Stimulated activated naive CD8-positive, alpha-beta T cell treated with anti-CD3 and anti-CD28 coated beads, Interleukin-15, amount 100 ng/mL, for 72 hours (primary cell): Measurements from ENCODE around the gene AQP3.

ENCODE experiments used
- ATAC-seq: fragments of 150-1000 bp; cut with Tn5 transposase; 2 replicates; pipeline ENCODE4 v1.10.0; 2021; ENCODE audit warnings: mild to moderate bottlenecking, moderate library complexity
- DNase-seq, 2 donors: peaks; one replicate each; pipeline ENCODE4 v3.0.0; 2021 to 2022
- H3K27ac Mint-ChIP-seq, 2 donors: one replicate each; pipeline ENCODE4 v1.8.0; 2022; ENCODE audit warnings: mild to moderate bottlenecking in 2 of 2, mixed read lengths in 2 of 2, moderate library complexity in 2 of 2
- H3K27me3 Mint-ChIP-seq: one replicate; pipeline ENCODE4 v1.8.0; 2022; ENCODE audit warnings: mixed read lengths
- H3K4me1 Mint-ChIP-seq: one replicate; pipeline ENCODE4 v1.8.0; 2022; ENCODE audit warnings: mild to moderate bottlenecking, mixed read lengths
- H3K4me3 Mint-ChIP-seq, 2 donors: one replicate each; pipeline ENCODE4 v1.8.0; 2022; ENCODE audit warnings: mild to moderate bottlenecking in 2 of 2, mixed read lengths in 2 of 2, moderate library complexity in 1 of 2
- H3K9me3 Mint-ChIP-seq, 2 donors: one replicate each; pipeline ENCODE4 v1.8.0; 2022; ENCODE audit warnings: mixed read lengths in 2 of 2

Gene AQP3

DNA sequence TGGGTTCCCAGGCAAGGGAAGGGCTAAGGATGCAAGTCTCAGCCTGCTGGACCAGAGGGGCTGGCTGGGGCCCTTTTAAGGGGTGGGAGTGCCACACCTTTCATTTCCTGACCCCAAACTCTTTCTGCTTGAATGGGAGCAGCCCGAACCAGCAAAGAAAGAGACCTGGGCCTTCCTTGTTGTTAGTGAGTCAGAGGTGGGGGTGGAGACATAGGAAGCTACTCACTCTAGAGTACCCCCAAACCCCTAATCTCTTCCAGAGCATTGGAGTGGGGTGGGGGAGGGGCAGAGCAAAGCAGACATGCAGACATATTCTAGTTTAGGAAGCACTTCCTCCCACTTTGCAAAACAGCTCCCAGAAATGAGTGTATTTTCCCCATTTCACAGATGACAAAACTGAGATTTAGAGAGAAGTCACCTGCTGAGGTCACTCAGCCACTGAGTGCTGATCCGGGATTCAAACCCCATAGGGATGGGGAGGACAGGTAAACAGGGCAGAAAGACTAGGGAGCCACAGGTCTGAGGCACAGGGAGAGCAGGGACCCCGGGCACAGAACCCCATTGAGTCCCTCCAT is 6.0 kb upstream of the AQP3 start:
- H3K27me3 Mint-ChIP-seq: no peaks in the 10 kb centered on the region
- DNase-seq: peak in 1 of 2 donors; percentile 22
- peak overlapping the region; percentile 64 to 75 for H3K4me3 Mint-ChIP-seq
- peak; percentile 57 for ATAC-seq
- no peaks in the 10 kb centered on the region for H3K9me3 Mint-ChIP-seq
- peaks cover 74% of the 10 kb centered on the region for H3K4me1 Mint-ChIP-seq
- H3K27ac Mint-ChIP-seq: peak overlapping the region; percentile 80 to 86

DNA sequence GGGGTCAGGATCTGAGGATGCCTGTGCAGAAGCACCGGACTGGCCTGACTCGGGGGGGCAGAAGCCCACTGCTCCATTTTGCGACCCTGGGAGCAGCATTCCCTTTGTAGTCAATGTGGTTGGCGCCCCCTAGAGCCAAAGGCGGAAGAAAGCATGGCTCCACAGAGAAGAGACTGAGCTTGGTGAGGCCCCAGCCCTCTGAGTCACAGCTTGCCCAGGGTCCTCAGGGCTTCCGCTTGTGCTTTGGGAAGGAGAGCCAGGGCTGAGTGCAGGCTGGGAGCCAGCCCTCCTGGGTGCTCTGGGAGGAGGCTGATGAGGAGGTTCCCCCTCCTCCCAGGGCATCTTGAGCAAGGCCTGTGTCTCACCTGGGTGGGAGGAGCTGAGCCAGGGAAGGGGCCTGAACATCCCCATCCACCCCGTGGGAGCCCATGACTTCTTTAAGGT is 5.5 kb upstream of the AQP3 start:
- peak; percentile 86 for ATAC-seq
- H3K9me3 Mint-ChIP-seq: no peaks in the 10 kb centered on the region
- no peaks in the 10 kb centered on the region for H3K27me3 Mint-ChIP-seq
- H3K4me3 Mint-ChIP-seq: peak overlapping the region; percentile 64 to 75
- peaks cover 74% of the 10 kb centered on the region for H3K4me1 Mint-ChIP-seq
- peak overlapping the region; percentile 80 to 86 for H3K27ac Mint-ChIP-seq
- DNase-seq: peak; percentile 54 to 65

DNA sequence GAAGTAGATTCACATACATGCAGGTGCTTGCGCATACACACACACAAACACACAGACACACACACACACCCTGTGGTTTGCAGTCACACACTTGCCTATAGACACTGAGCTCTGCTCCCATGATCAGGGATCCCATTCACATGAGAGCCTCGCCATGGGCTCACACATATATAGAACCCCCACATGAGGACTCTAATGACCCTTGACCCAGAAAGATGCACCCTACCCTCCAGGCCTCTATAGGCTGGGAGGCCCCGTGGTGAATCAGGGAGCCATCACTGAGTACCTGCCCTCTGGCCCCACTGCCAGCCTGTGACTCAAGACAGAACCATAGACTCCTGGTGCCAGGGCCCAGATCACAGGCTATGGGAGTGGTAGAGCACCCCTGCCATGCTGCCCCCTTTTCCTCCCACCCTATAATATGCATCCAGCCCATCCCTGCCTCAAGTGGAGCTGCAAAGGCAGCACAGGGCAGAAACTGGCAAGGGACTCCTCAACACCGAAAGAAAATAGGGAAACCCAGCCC is 3.3 kb upstream of the AQP3 start:
- no peak for ATAC-seq
- no peak for DNase-seq
- Mint-ChIP-seq H3K27ac (no peak overlapping the region), H3K27me3 (no peaks in the 10 kb centered on the region), H3K9me3 (no peaks in the 10 kb centered on the region), H3K4me1 (peaks cover 74% of the 10 kb centered on the region), H3K4me3 (no peak overlapping the region)

DNA sequence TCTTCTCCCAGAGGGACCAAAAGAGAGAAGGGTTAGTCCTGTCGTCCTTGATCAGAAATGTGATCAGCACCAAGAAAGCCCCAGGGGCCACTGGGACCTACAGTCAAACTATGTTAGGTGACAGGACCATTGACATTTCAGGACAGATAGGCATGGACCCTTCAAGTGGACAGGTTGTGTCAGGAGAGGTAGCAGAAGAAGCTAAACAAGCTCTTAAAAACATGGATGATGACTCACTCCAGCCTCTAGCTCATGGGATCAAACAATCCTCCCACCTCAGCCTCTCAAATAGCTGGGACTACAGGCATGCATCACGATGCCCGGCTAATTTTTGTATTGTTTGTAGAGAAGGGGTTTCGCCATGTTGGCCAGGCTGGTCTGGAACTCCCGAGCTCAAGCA is 2.3 kb upstream of the AQP3 start:
- Mint-ChIP-seq H3K4me1 (peaks cover 78% of the 10 kb centered on the region), H3K4me3 (no peak overlapping the region), H3K9me3 (no peaks in the 10 kb centered on the region), H3K27me3 (no peaks in the 10 kb centered on the region), H3K27ac (no peak overlapping the region)
- ATAC-seq: no peak
- DNase-seq: no peak

DNA sequence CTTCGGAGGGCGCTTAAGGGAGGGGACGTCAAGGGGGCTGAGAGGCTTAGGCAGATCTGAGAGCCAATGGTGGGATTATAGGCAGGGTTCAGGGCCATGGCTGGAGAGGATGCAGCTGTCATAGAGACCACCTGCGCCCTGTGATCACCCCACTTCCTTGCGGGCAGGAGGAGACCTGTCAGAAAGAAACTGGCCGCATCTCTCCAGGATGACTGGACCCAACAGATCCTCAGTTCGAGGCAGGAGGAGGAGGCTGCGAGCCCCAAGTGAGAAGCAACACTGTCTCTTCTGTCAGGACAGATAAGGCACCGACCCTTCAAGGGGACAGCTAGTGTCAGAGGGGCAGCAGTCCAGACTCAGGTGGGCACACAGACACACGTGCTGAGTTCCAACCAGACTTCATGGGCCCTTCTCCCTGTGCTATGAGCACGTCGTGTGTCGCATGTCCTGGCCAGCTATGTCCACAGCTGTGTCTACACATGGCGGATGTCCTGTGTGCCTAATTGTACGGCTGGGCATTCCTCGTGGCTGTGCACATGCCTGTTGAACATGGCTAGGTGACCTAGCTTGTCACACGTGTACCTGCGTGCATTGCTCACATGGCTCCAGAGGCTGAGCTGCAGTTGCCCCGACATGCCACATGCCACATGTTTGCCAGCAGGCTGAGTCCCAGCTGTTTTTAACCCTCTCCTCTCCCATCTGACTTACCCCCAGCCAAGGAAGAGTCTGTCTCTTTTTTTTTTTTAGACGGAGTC is 583 bp upstream of the AQP3 start:
- Mint-ChIP-seq H3K27ac (peak overlapping the region in 1 of 2 donors; percentile 37), H3K9me3 (no peaks in the 10 kb centered on the region), H3K4me1 (peaks cover 64% of the 10 kb centered on the region), H3K27me3 (no peaks in the 10 kb centered on the region), H3K4me3 (peak overlapping the region; percentile 90 to 95)
- ATAC-seq (peak; percentile 1), DNase-seq (peak in 1 of 2 donors; percentile 35)

DNA sequence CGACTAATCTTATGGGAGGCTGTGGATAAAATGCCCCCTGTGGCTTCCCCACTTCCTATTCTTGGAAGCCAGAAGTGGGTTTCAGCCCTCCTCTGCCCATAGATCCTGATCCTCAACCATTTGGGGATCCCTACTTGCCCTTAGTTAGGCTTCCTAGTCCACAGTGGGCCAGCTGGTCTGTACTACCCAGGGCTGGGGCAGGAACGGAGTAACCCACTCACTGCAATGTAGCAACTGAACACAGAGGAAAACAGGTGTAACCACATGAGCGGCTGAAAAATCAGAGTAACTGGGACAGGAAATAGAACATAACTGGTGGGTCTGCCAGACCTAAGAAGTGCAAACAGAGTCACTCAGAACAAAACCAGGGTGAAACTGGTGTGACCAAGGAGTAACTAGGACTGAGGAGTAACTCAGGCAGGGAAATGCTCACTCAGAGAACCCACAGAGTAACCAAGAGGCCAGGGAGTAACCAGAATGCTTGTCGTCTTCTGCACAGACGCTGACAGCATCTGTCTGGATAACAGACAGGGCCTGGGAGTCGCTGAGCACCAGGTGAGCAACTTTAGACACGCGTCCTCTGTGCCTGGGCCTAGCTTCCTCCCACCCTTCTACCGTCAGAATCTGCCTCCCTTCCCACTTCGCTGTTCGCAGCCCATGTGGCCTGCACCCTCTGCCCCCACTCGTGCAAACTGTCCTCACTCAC is 1.0 kb downstream of the AQP3 start:
- DNase-seq: peak; percentile 66 to 84

DNA sequence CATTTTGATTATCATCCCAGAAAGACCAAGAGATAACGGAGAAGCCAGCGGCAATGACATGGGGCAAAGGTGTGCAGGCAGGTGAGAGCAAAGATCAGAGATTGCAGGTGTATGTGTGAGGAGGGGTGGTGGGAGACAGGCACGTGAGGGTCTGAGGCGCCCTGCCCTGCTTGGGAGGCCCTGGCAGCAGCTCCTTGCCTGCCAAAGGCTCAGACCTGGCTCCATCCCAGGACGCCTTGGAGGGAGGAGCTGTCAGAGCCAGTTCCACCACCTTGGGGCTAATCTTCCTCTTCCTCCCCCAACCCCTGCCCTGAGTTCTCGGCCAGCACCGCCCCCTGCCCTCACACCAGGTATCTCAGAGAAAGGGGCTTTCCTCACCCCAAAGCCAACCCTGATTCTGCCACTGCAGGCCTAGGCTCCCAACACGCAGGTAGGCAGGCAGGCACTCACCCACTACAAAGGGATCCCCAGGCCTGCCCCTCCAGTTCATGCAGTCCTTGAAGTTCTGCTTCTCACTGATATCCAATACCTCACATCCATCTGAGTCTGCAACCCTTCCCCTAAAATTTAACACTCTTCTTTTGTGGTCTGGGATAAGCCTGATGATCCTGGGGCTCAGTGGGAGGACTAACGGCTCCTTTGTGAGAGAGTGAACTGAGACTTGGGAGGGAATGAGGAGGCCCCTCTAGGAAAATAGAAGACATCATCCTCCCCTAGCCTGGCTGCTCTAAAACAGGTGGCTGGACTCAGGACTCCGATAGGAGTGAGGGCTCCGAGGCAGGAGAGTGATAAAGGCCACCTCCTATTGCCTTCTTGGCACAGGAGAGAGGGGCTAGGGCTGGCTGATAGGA is 1.8 kb downstream of the AQP3 start:
- peak in 1 of 2 donors; percentile 25 for DNase-seq
- Mint-ChIP-seq H3K4me1 (peaks cover 47% of the 10 kb centered on the region), H3K4me3 (peak overlapping the region; percentile 27 to 95), H3K27me3 (no peaks in the 10 kb centered on the region), H3K27ac (no peak overlapping the region), H3K9me3 (no peaks in the 10 kb centered on the region)
- ATAC-seq: peak; percentile 0

More for the DNA sequence above, 1.0 kb downstream of the AQP3 start:
- Mint-ChIP-seq H3K27me3 (no peaks in the 10 kb centered on the region), H3K27ac (peak overlapping the region; percentile 93 to 97), H3K9me3 (no peaks in the 10 kb centered on the region), H3K4me1 (peaks cover 54% of the 10 kb centered on the region), H3K4me3 (peak overlapping the region; percentile 90 to 95)
- peak; percentile 91 for ATAC-seq

DNA sequence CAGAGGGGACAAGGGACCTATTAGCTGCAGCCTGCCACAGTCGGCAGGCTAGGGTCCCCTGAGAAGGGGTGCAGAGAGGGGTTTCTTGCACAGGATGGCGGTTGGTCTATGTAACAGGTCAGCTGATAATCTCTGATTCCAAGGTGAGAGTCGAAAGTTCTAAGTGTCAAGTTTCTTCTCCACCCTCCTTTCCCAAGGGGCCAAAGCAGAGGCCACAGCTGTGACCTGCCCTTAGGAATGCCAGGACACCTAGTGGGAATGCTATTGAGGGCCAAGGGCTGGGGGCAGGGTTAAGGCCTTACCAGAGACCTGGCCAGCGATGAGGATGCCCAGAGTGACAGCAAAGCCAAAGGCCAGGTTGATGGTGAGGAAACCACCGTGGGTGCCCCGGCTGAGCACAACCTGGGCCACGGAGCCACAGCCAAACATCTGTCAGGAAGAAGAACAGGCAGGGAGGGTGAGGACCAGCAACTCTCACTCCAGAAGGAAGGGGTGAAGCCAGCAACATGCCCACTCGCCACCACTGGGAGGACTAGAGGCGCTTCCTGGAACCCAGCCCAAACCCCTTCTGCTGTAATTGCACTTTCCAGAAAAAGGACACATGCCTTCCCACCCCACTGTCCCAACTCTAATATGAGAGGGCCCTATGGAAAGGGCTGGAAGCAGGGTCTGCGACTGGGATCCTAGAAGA is 3.8 kb downstream of the AQP3 start:
- H3K4me3 Mint-ChIP-seq: no peak overlapping the region
- no peaks in the 10 kb centered on the region for H3K9me3 Mint-ChIP-seq
- H3K27ac Mint-ChIP-seq: no peak overlapping the region
- ATAC-seq (no peak), DNase-seq (no peak)
- no peaks in the 10 kb centered on the region for H3K27me3 Mint-ChIP-seq
- peaks cover 43% of the 10 kb centered on the region for H3K4me1 Mint-ChIP-seq

DNA sequence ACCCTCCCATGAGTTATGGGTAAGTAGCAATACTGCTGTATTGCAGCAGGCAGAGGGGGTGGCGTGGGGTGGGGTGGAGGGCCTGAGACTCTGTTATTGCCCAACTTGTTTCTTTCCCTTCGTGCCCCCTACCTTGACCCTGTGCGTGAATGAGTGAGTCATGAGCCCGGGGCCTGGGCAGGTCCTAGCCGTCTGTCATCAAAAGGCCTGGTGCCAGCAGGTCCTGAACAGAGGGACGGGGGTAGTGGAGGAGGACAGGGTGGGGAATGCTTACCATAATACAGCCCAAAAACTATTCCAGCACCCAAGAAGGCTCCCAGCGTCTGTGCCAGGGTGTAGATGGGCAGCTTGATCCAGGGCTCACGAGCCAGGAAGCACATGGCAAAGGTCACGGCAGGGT is 4.3 kb downstream of the AQP3 start:
- peaks cover 37% of the 10 kb centered on the region for H3K4me1 Mint-ChIP-seq
- ATAC-seq (no peak), DNase-seq (no peak)
- no peaks in the 10 kb centered on the region for H3K27me3 Mint-ChIP-seq
- H3K9me3 Mint-ChIP-seq: no peaks in the 10 kb centered on the region
- H3K27ac Mint-ChIP-seq: no peak overlapping the region
- no peak overlapping the region for H3K4me3 Mint-ChIP-seq

DNA sequence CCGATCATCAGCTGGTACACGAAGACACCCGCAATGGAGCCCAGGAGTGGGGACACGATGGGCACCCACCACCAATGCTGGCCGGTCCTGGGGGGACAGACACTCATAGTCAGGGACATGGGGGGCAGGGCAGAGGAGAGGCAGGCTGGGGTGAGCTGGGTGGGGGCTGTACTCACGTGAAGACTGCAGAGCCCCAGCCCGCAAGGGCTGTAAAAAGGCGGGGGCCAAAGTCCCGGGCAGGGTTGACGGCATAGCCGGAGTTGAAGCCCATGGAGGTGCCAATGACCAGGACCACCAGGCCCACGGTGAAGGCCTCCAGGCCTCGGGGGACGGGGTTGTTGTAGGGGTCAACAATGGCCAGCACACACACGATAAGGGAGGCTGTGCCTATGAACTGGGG is 5.3 kb downstream of the AQP3 start:
- H3K27ac Mint-ChIP-seq: peak overlapping the region in 1 of 2 donors; percentile 39
- DNase-seq (no peak), ATAC-seq (no peak)
- no peaks in the 10 kb centered on the region for H3K9me3 Mint-ChIP-seq
- peaks cover 28% of the 10 kb centered on the region for H3K4me1 Mint-ChIP-seq
- H3K27me3 Mint-ChIP-seq: no peaks in the 10 kb centered on the region
- H3K4me3 Mint-ChIP-seq: no peak overlapping the region

DNA sequence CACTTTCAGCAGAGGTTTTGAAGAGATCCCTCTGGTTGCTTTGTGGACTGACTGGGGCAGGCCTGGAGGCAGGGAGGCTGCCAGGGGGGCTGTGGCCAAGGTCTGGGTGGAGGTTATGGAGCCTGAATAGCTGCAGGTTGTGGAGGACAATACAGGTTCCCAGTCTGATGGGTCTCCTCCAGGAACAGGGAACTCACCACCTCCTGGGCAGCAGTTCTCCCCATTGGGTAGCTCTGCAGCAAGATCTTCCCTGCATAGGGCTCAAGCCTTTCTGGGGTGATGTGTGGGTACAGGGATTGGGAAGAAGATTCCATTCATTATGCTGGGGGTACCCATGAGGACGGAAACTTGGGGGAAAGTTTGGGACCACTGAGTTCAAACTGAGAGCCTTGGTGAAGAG is 6.8 kb downstream of the AQP3 start:
- DNase-seq: no peak
- no peak for ATAC-seq
- Mint-ChIP-seq H3K9me3 (no peaks in the 10 kb centered on the region), H3K4me1 (peaks cover 13% of the 10 kb centered on the region), H3K27ac (no peak overlapping the region), H3K27me3 (no peaks in the 10 kb centered on the region), H3K4me3 (no peak overlapping the region)

DNA sequence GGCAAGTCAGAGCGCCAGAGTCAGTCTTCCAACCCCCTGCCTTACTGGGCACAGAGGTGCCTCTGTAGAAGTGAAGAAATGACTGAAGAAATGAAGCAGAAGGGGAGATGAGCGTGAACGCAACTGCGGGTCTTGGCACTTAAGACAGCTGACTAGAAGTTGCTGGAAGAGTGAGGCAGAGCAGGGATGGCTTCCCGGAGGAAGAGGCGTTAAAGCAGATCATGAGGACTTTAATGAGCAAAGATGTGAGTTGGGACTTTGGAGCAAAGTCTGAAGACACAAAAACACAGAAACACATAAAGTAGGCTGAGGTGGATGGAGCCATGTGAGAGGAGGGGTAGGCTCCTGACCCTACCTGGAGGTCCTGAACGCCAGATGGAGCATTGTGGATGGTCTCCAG is 7.2 kb downstream of the AQP3 start:
- Mint-ChIP-seq H3K27me3 (no peaks in the 10 kb centered on the region), H3K9me3 (no peaks in the 10 kb centered on the region), H3K4me3 (no peak overlapping the region)

DNA sequence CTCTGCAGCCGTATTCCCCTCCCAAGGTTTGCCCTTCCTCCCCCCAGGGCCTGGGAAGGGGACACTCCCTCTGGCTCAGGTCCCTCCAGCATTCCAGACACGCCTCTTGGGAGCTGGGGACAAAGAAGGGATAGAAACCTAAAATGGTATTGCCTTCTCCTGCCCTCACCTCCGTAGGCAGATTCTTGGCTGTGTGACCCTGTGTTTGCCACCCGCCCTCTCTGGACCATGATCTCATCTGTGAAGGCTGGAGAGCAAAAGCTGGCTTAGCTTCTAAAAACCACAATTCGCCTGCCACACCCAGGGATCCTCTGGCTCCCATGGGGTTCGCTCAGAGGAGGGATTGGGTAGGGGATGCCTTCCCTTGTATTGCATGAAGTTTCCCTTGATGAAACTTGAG is 7.7 kb downstream of the AQP3 start:
- H3K4me3 Mint-ChIP-seq: no peak overlapping the region
- DNase-seq (no peak), ATAC-seq (no peak)
- no peaks in the 10 kb centered on the region for H3K27me3 Mint-ChIP-seq
- peaks cover 4% of the 10 kb centered on the region for H3K4me1 Mint-ChIP-seq
- H3K9me3 Mint-ChIP-seq: no peaks in the 10 kb centered on the region
- no peak overlapping the region for H3K27ac Mint-ChIP-seq

More for the DNA sequence above, 7.2 kb downstream of the AQP3 start:
- ATAC-seq: no peak
- DNase-seq: no peak
- H3K4me1 Mint-ChIP-seq: peaks cover 9% of the 10 kb centered on the region
- H3K27ac Mint-ChIP-seq: peak overlapping the region; percentile 2 to 35

DNA sequence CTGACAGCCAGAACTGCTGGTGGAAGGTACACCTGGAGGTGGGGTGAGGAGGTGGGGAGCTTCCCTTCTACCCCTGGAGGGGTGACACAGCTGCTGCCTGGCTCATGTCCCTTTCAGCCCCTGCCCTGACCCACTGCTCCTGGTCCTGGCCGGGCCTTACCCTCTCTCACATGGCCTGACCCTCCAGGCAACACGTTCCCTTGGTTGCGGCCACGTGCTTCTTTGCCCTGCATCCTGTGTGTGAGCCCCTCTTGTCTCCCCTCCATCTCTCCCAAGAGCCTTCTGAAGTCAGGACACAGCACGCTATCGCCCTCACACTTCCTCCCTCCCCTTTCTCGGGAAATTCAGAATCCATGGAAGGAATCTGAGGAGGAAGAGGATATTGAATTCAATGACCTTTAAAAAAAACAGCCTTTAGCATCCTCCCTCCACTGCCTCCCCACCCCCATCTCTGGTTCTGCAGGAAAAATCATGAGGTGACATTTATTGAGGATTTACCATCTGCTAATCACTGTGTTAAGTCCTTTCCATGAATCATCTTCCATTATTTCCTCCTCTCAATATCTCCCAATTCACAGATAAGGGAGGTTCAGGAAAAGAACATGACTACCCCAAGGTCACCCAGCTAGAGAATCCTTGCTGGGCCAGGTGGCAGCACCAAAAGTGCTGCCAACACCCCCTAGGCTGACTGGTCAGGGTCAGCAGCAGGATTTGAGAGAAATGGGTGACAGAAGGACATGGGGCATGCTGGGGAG is 8.3 kb downstream of the AQP3 start:
- H3K27ac Mint-ChIP-seq: no peak overlapping the region
- H3K27me3 Mint-ChIP-seq: no peaks in the 10 kb centered on the region
- no peak overlapping the region for H3K4me3 Mint-ChIP-seq
- no peaks in the 10 kb centered on the region for H3K9me3 Mint-ChIP-seq
- ATAC-seq: no peak
- no peaks in the 10 kb centered on the region for H3K4me1 Mint-ChIP-seq
- no peak for DNase-seq
